Hematopoietic multipotent progenitor cell treated with erythropoietin and hydrocortisone succinate and interleukin-3 and kit ligand, for 15 days (in vitro differentiated cells): Measurements from ENCODE around the gene EP400.

ENCODE experiments used
- DNase-seq: peaks from one replicate; pipeline ENCODE4 v3.0.0-alpha.2; 2015; ENCODE audit warnings: low spot score

EP400 gene

DNA sequence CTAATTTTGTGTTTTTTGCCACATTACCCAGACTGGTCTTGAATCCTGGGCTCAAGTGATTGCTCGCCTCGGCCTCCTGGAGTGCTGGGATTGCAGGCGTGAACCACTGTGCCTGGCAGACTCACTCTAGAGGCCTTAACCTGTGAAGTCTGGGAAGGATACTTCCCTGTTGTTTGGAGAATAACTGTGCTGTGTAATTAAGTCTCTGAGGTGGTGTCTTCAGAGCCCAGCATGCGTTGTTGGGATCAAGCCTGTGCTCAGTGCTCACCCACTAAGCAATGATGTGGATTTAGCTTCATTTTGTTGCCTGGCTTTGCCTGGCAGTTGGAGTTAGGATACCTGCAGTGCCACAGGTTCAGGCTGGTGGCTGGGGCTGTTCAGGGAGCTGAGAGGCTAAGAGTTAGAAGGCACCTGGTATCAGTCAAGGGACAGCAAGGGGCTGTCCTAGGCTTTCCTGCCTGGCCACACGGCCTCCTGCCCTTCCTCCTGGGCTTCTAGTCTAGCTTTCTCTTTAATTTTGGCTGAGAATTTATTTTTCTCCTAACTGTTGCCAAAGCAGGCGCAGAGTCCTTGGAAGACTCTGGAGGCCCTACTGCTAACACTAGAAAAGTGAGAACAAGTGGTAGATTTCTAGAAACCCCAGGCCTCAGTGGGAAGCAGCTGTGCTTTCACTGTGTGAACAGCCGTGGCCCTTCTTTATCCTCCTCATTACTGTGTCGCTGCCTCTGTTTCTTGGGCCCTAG is 38.5 kb downstream of the EP400 start:
- no peak for DNase-seq

GRCh38 chr12:131989021-131989420 is 39.3 kb downstream of the EP400 start:
- DNase-seq: no peak

- no peak for DNase-seq
These were observed 40.6 kb downstream of the EP400 start for GRCh38 chr12:131990066-131990979.

- DNase-seq: no peak
These were observed 41.2 kb downstream of the EP400 start for GRCh38 chr12:131990980-131991305.

- DNase-seq: no peak
These were observed 42.2 kb downstream of the EP400 start for GRCh38 chr12:131991816-131992430.

DNA sequence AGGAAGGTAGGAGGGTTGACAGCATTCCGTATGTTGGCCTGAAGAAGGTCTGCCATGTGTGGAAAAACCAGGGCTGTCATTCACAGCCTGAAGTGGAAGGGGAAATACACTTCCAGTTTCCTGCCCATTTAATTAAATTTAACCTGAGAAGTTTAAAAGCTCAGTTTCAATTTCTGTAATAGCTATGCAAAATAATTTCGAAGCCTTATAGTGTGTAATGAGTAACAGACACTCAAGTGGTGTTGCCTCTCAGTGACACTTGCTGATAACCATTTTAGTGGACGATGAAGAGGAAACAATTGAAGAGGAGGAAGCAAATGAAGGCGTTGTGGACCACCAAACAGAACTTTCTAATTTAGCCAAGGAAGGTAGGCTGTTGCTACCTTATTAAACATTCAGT is 44.8 kb downstream of the EP400 start:
- no peak for DNase-seq

GRCh38 chr12:132000286-132000872 is 50.6 kb downstream of the EP400 start:
- no peak for DNase-seq

GRCh38 chr12:132003846-132004245 is 54.1 kb downstream of the EP400 start:
- DNase-seq: no peak

- no peak for DNase-seq
These were observed 55.2 kb downstream of the EP400 start for GRCh38 chr12:132004946-132005345.

GRCh38 chr12:132006056-132006680 is 56.4 kb downstream of the EP400 start:
- no peak for DNase-seq

- DNase-seq: no peak
These were observed 57.3 kb downstream of the EP400 start for GRCh38 chr12:132007041-132007440.

GRCh38 chr12:132009336-132009859 is 59.7 kb downstream of the EP400 start:
- DNase-seq: no peak

DNA sequence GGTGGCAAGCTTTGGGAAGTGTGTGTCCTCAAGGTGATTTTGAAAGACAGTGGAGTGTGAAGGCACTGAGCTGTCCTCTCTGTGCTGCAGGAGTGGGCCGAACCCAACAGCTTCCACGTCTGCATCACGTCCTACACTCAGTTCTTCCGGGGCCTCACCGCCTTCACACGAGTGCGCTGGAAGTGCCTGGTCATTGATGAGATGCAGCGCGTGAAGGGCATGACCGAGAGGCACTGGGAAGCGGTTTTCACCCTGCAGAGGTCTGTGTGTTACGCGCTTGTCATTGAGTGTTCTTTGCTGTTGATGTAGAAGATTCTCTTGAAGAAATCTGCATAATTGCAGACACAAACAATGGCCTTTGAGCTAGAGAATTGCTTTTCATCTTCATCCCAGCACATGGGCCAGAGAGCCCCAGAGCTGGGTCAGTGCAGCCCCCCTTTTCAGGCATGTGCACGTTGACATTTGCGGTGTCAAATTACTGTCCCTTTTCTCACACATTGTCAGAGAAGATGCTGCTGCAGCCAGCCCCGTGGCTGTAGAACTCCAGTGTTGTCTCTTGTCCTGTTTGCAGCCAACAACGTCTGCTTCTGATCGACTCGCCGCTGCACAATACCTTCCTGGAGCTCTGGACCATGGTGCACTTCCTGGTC is 63.3 kb downstream of the EP400 start:
- DNase-seq: no peak

- no peak for DNase-seq
These were observed 64.6 kb downstream of the EP400 start for GRCh38 chr12:132014092-132014914.

DNA sequence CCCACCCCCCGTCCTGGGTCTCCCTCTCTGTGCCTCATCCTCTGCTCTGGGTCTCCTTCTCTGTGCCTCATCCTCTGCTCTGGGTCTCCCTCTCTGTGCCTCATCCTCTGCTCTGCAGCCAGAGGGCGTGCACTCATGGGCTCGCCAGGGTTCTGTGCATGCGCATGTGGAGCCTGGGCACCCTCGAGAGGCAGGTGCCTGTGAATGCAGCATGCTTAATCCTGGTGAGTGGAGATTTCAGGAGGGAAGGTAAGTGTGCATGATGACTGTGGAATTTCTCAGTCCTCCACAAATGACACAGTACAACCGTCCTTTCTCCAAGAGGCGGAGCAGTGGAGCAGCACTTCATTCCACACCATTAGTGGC is 65.2 kb downstream of the EP400 start:
- DNase-seq: no peak

DNA sequence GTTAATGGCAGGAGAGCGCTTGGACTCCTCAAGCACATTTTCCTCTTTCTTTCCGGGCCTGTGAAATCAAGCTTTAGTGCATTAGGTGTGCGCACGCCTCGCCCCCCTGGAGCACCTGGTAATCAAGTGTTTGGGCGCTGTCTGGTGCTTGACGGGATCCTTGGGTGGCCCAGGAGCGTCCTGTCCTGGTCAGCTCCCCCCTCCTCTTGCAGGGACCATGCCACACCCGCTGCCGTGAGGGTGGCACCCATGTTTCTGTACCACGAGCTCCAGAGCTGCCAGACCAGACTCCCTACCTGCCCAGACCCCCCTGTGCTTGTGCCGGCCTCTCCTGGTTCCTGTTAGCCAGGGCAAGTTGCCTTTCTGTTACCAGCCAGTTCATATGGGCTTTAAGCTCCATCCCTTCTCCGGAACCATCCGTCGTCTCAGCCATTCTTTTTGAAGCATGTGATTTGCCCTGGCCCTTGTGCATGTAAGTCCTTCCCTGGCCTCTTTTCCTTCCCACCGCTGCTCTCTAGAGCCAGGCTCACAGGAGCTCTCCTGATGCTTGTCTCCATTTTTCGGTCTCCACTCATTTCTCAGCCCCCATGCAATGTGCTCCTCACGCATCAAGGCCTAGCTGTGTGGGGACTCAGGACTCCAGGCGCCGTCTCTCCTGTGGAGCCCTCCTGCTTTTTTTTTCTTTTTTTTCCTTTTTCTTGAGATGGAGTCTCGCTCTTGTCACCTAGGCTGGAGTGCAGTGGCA is 66.1 kb downstream of the EP400 start:
- no peak for DNase-seq

- DNase-seq: no peak
These were observed 68.6 kb downstream of the EP400 start for GRCh38 chr12:132018193-132018916.

- no peak for DNase-seq
These were observed 70.1 kb downstream of the EP400 start for GRCh38 chr12:132019891-132020290.

DNA sequence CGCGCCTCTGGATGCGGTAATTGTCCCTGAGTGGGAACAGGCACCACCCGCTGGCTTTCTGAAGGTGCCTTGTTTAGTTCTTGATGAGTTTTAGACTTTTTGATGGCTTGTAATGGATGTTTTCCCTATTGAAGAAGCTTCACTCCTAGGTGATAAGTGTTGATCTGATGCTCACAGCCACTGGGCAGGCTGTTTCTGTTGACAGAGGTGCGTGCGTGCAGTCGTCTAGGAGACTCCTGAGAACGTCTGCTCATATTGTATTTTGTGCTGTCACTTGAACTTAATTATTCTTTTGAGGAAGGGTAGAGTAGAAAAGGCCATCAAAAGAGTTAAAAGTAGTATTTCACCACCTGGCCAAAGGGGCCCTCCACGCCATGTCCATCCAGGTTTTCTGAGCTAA is 70.5 kb downstream of the EP400 start:
- DNase-seq: no peak
